Immature natural killer cell (primary cell): ENCODE measurements around the gene RHBDF2. TPM values are rescaled to one million over a fixed set of nuclear protein-coding genes. Genes with fewer than 3 reads are reported as not detected.
"Not testable (repeated sequence)": the region's sequence is repeated elsewhere in the genome, so short reads cannot be mapped to it uniquely, and the experiment has no call there.

Experiments used
- DNase-seq, 3 donors: peaks; one replicate each; pipeline ENCODE4 v3.0.0; 2022; ENCODE audit warnings: mixed read lengths in 1 of 3
- H3K27ac Mint-ChIP-seq, 6 donors: one replicate each; pipeline ENCODE4 v1.8.0; 2020; ENCODE audit warnings: mixed read lengths in 6 of 6, mild to moderate bottlenecking in 5 of 6, inconsistent platforms in 4 of 6, moderate library complexity in 3 of 6
- H3K27me3 Mint-ChIP-seq, 3 donors: one replicate each; pipeline ENCODE4 v1.8.0; 2020 to 2021; ENCODE audit warnings: low read depth in 3 of 3, mild to moderate bottlenecking in 3 of 3, mixed read lengths in 3 of 3, moderate library complexity in 3 of 3, inconsistent platforms in 1 of 3
- H3K36me3 Mint-ChIP-seq, 3 donors: one replicate each; pipeline ENCODE4 v1.8.0; 2020; ENCODE audit warnings: mixed read lengths in 3 of 3, inconsistent platforms in 2 of 3, mild to moderate bottlenecking in 2 of 3
- H3K4me1 Mint-ChIP-seq, 2 donors: one replicate each; pipeline ENCODE4 v1.8.0; 2020; ENCODE audit warnings: inconsistent platforms in 2 of 2, mild to moderate bottlenecking in 2 of 2, mixed read lengths in 2 of 2, moderate library complexity in 1 of 2
- H3K4me3 Mint-ChIP-seq, 5 donors: one replicate each; pipeline ENCODE4 v1.8.0; 2020; ENCODE audit warnings: mild to moderate bottlenecking in 5 of 5, mixed read lengths in 5 of 5, inconsistent platforms in 3 of 5, moderate library complexity in 3 of 5
- H3K9me3 Mint-ChIP-seq, 6 donors: one replicate each; pipeline ENCODE4 v1.8.0; 2020; ENCODE audit warnings: mild to moderate bottlenecking in 6 of 6, mixed read lengths in 6 of 6, inconsistent platforms in 4 of 6, moderate library complexity in 3 of 6
- polyA plus RNA-seq, 3 donors: library from polyadenylated mRNA; unstranded; fragments of 300-500 nt; fragmentation: Illumina TruSeq; gene quantifications; one replicate each; pipeline ENCODE4 v1.2.3, GENCODE V29; 2021

The RHBDF2 gene
- polyA plus RNA-seq, 3 donors from 2014 or later: 19.3 to 90.5 (median 23.6) TPM

- H3K36me3 Mint-ChIP-seq: no peaks in the 10 kb centered on the region
- peaks cover 0 to 2% (median 0%) of the 10 kb centered on the region in 6 donors for H3K9me3 Mint-ChIP-seq
- DNase-seq: peak in 1 of 3 donors; percentile 41
- peak overlapping the region in 1 of 5 donors; percentile 24 for H3K4me3 Mint-ChIP-seq
- H3K4me1 Mint-ChIP-seq: peaks cover 60 to 61% of the 10 kb centered on the region in 2 donors
- H3K27ac Mint-ChIP-seq: peak overlapping the region; percentile 50 to 93 (median 79)
- peaks cover 8 to 27% (median 20%) of the 10 kb centered on the region in 3 donors for H3K27me3 Mint-ChIP-seq
Observed at GRCh38 chr17:76511668-76512365, 10.6 kb upstream of the RHBDF2 start.

GRCh38 chr17:76510831-76511244, 9.6 kb upstream of the RHBDF2 start:
- peaks cover 58 to 60% of the 10 kb centered on the region in 2 donors for H3K4me1 Mint-ChIP-seq
- peaks cover 6 to 22% (median 18%) of the 10 kb centered on the region in 3 donors for H3K27me3 Mint-ChIP-seq

GRCh38 chr17:76508472-76509063, 7.3 kb upstream of the RHBDF2 start:
- H3K27me3 Mint-ChIP-seq, DNase-seq, H3K4me3 Mint-ChIP-seq, H3K9me3 Mint-ChIP-seq, H3K36me3 Mint-ChIP-seq: not testable (repeated sequence)
- Mint-ChIP-seq H3K4me1 (peaks cover 38 to 42% of the 10 kb centered on the region in 2 donors), H3K27ac (peak overlapping the region in 4 of 6 donors; percentile 35 to 69 (median 58))

More at GRCh38 chr17:76510831-76511244, 9.6 kb upstream of the RHBDF2 start:
- no peak for DNase-seq
- Mint-ChIP-seq H3K27ac (peak overlapping the region in 4 of 6 donors; percentile 75 to 93 (median 88)), H3K9me3 (peaks cover 0 to 2% (median 0%) of the 10 kb centered on the region in 6 donors), H3K36me3 (no peaks in the 10 kb centered on the region), H3K4me3 (no peak overlapping the region)

GRCh38 chr17:76506408-76507345, 5.5 kb upstream of the RHBDF2 start:
- H3K36me3 Mint-ChIP-seq: no peaks in the 10 kb centered on the region
- H3K4me1 Mint-ChIP-seq: peaks cover 24 to 37% of the 10 kb centered on the region in 2 donors
- peak overlapping the region in 2 of 5 donors; percentile 6 to 33 for H3K4me3 Mint-ChIP-seq
- DNase-seq: peak; percentile 91 to 92 (median 92)
- H3K9me3 Mint-ChIP-seq: no peaks in the 10 kb centered on the region
- H3K27ac Mint-ChIP-seq: peak overlapping the region; percentile 57 to 90 (median 77)
- peaks cover 0 to 5% (median 0%) of the 10 kb centered on the region in 3 donors for H3K27me3 Mint-ChIP-seq

GRCh38 chr17:76504117-76504516, 2.9 kb upstream of the RHBDF2 start:
- H3K4me3 Mint-ChIP-seq: no peak overlapping the region
- peaks cover 33 to 46% of the 10 kb centered on the region in 2 donors for H3K4me1 Mint-ChIP-seq
- peaks cover 0 to 13% (median 10%) of the 10 kb centered on the region in 3 donors for H3K27me3 Mint-ChIP-seq
- no peaks in the 10 kb centered on the region for H3K9me3 Mint-ChIP-seq
- DNase-seq: no peak
- peaks cover 3 to 4% (median 4%) of the 10 kb centered on the region in 3 donors for H3K36me3 Mint-ChIP-seq
- peak overlapping the region in 2 of 6 donors; percentile 25 to 27 for H3K27ac Mint-ChIP-seq

- Mint-ChIP-seq H3K4me1 (peaks cover 48 to 61% of the 10 kb centered on the region in 2 donors), H3K9me3 (no peaks in the 10 kb centered on the region), H3K36me3 (peaks cover 3 to 7% (median 4%) of the 10 kb centered on the region in 3 donors), H3K4me3 (peak overlapping the region in 2 of 5 donors; percentile 85 to 90), H3K27ac (peak overlapping the region; percentile 57 to 100 (median 98)), H3K27me3 (peaks cover 8 to 19% (median 18%) of the 10 kb centered on the region in 3 donors)
- DNase-seq: no peak
Observed at GRCh38 chr17:76502341-76503211, 1.4 kb upstream of the RHBDF2 start.

- peaks cover 3 to 7% (median 4%) of the 10 kb centered on the region in 3 donors for H3K36me3 Mint-ChIP-seq
- peak overlapping the region; percentile 96 to 100 (median 98) for H3K27ac Mint-ChIP-seq
- peaks cover 11 to 23% (median 17%) of the 10 kb centered on the region in 3 donors for H3K27me3 Mint-ChIP-seq
- no peak for DNase-seq
- peaks cover 52 to 65% of the 10 kb centered on the region in 2 donors for H3K4me1 Mint-ChIP-seq
- peak overlapping the region; percentile 85 to 94 (median 90) for H3K4me3 Mint-ChIP-seq
- H3K9me3 Mint-ChIP-seq: no peaks in the 10 kb centered on the region
Observed at GRCh38 chr17:76501827-76502307, 644 bp upstream of the RHBDF2 start.

GRCh38 chr17:76500747-76501017, 541 bp downstream of the RHBDF2 start:
- peaks cover 57 to 68% of the 10 kb centered on the region in 2 donors for H3K4me1 Mint-ChIP-seq
- no peaks in the 10 kb centered on the region for H3K9me3 Mint-ChIP-seq
- peak overlapping the region; percentile 94 to 100 (median 95) for H3K4me3 Mint-ChIP-seq
- peaks cover 3 to 7% (median 4%) of the 10 kb centered on the region in 3 donors for H3K36me3 Mint-ChIP-seq
- H3K27ac Mint-ChIP-seq: peak overlapping the region; percentile 97 to 100 (median 99)
- no peak for DNase-seq
- H3K27me3 Mint-ChIP-seq: peaks cover 11 to 23% (median 17%) of the 10 kb centered on the region in 3 donors

- Mint-ChIP-seq H3K36me3 (peaks cover 3 to 7% (median 4%) of the 10 kb centered on the region in 3 donors), H3K27me3 (peaks cover 11 to 23% (median 17%) of the 10 kb centered on the region in 3 donors), H3K4me1 (peaks cover 61 to 73% of the 10 kb centered on the region in 2 donors), H3K9me3 (no peaks in the 10 kb centered on the region), H3K27ac (peak overlapping the region; percentile 97 to 100 (median 99)), H3K4me3 (peak overlapping the region; percentile 94 to 100 (median 95))
- DNase-seq: peak in 2 of 3 donors; percentile 28 to 30
Observed at GRCh38 chr17:76500074-76500746, 1.0 kb downstream of the RHBDF2 start.

GRCh38 chr17:76499267-76499667, 2.0 kb downstream of the RHBDF2 start:
- Mint-ChIP-seq H3K27me3 (peaks cover 11 to 23% (median 17%) of the 10 kb centered on the region in 3 donors), H3K9me3 (no peaks in the 10 kb centered on the region), H3K27ac (peak overlapping the region; percentile 98 to 100 (median 100)), H3K36me3 (peaks cover 3 to 7% (median 4%) of the 10 kb centered on the region in 3 donors), H3K4me3 (peak overlapping the region; percentile 94 to 100 (median 95)), H3K4me1 (peaks cover 71 to 82% of the 10 kb centered on the region in 2 donors)
- DNase-seq: no peak

GRCh38 chr17:76498876-76499251, 2.4 kb downstream of the RHBDF2 start:
- peaks cover 74 to 84% of the 10 kb centered on the region in 2 donors for H3K4me1 Mint-ChIP-seq
- H3K4me3 Mint-ChIP-seq: peak overlapping the region; percentile 94 to 100 (median 95)
- peaks cover 3 to 7% (median 4%) of the 10 kb centered on the region in 3 donors for H3K36me3 Mint-ChIP-seq
- H3K27ac Mint-ChIP-seq: peak overlapping the region; percentile 98 to 100 (median 100)
- H3K27me3 Mint-ChIP-seq: peaks cover 11 to 25% (median 19%) of the 10 kb centered on the region in 3 donors
- no peaks in the 10 kb centered on the region for H3K9me3 Mint-ChIP-seq
- peak; percentile 57 to 66 (median 61) for DNase-seq
